Brain microvascular endothelial cell (primary cell): ENCODE data around the gene PLGLB2.
"Not testable (repeated sequence)": the region's sequence is repeated elsewhere in the genome, so short reads cannot be mapped to it uniquely, and the experiment has no call there.

ENCODE experiments used
- DNase-seq: peaks from one replicate; pipeline ENCODE4 v3.0.0-alpha.2; 2020
- H3K27ac ChIP-seq: fragments of 250-450 bp; sonication (Bioruptor Pico); 2 replicates; pipeline ENCODE4 v1.5.1; 2020; ENCODE audit warnings: mild to moderate bottlenecking, moderate library complexity
- H3K27me3 ChIP-seq: fragments of 250-450 bp; sonication (Bioruptor Pico); replicated peaks from 2 replicates; pipeline ENCODE4 v1.5.1; 2020; ENCODE audit warnings: mild to moderate bottlenecking
- H3K36me3 ChIP-seq: fragments of 250-450 bp; sonication (Bioruptor Pico); replicated peaks from 2 replicates; pipeline ENCODE4 v1.5.1; 2020; ENCODE audit warnings: mild to moderate bottlenecking
- H3K4me3 ChIP-seq: 2 replicates; pipeline ENCODE4 v1.5.1; 2011; ENCODE audit warnings: low read depth, mild to moderate bottlenecking, control low read depth, low read length, moderate library complexity
- in situ Hi-C: cut with HindIII; loops from 2 replicates; pipeline ENCODE4 v1.10.0; 2017; ENCODE audit warnings: low sequenced_read_pairs, low pct_ligation_motif_present

PLGLB2 gene

GRCh38 chr2:87747791-87748190, at the start of gene PLGLB2:
Gene PLGLB2 (plus strand): TSS chr2:87748087. CDS start chr2:87748154, 67 bp downstream.
- H3K27ac ChIP-seq, H3K4me3 ChIP-seq, H3K27me3 ChIP-seq, DNase-seq, in situ Hi-C loops, H3K36me3 ChIP-seq: not testable (repeated sequence)

DNA sequence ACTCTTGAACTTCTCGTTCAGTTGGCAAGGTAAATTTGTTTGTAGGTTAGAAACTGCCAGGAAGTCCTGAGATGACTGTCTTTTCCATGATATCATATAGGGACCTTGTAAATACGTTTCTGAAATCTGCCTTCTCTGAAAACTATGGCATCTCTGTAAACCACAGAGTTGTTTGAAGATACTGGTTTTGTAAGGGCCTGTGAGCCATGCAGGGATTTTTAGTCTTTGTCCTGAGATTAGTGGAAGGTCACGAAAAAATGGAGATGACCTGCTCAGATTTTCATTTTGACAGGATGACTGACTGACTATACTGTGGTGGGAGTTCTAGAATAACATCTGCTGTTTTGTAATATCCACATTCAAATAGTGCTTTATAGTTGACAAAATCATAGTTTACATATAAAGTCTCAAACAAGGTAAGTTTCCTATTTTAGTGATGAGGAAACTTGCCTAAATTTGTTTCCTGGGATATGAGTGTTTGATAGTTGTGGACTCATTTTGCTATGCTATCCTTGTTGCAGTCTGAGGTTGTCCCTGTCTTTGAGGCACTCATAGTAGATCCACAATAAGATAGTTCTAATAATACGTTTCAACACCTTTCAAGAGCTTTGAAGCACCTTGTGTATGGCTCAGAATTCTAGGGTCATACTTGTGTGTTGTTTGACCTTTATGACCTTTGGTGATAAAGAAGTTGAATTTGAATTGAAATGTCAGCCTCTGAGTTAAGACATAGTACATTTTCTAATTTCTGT, 43.1 kb upstream of the PLGLB2 start:
- DNase-seq, H3K4me3 ChIP-seq, H3K27ac ChIP-seq, H3K36me3 ChIP-seq, H3K27me3 ChIP-seq, in situ Hi-C loops: not testable (repeated sequence)

- DNase-seq, H3K4me3 ChIP-seq, H3K36me3 ChIP-seq, in situ Hi-C loops, H3K27me3 ChIP-seq, H3K27ac ChIP-seq: not testable (repeated sequence)
These were observed 39.5 kb upstream of the PLGLB2 start for GRCh38 chr2:87708368-87708767.

GRCh38 chr2:87727940-87728599, 19.8 kb upstream of the PLGLB2 start:
- H3K27ac ChIP-seq, in situ Hi-C loops, H3K4me3 ChIP-seq, H3K27me3 ChIP-seq, DNase-seq, H3K36me3 ChIP-seq: not testable (repeated sequence)

DNA sequence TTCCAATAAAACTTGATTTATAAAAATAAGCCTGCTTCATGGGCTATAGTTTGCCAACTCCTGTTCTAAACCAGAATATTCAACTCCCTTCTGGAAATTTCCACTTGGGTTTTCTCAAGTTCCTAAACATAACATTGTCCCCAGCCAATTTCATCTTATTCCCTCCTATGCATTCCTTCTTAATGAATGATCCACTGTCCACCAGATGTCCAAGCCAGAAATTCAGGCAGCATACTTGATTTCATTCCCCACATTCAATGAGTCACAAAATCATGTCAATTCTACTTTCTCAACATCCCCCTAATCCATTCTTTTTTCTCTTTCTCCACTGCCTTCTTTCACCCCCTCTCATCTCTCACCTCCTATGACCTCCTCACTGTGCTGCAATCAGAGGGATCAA, 7.0 kb upstream of the PLGLB2 start:
- H3K27me3 ChIP-seq, in situ Hi-C loops, H3K36me3 ChIP-seq, H3K4me3 ChIP-seq, H3K27ac ChIP-seq, DNase-seq: not testable (repeated sequence)

- H3K36me3 ChIP-seq, in situ Hi-C loops, DNase-seq, H3K4me3 ChIP-seq, H3K27ac ChIP-seq, H3K27me3 ChIP-seq: not testable (repeated sequence)
These were observed 5.3 kb upstream of the PLGLB2 start for GRCh38 chr2:87742393-87743108.

DNA sequence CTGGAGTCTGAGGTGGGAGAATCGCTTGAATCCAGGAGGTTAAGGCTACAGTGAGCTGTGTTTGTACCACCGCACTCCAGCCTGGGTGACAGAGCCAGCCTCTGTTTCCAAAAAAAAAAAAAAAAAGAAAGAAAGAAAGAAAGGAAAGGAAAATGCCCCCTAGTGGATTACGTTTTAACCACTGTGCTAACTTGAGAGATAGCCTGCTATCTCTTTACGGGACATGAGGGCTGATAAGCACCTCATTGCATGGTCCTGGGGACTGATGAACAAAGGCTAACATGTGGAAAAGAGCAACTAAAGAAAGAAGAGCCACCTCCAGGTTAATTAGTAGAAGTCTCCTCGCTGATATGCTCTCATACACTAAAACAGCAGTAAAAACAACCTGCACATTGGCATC, 4.2 kb upstream of the PLGLB2 start:
- in situ Hi-C loops, H3K27me3 ChIP-seq: not testable (repeated sequence)

GRCh38 chr2:87745353-87745951, 2.4 kb upstream of the PLGLB2 start:
- H3K27me3 ChIP-seq, DNase-seq, H3K27ac ChIP-seq, H3K36me3 ChIP-seq, in situ Hi-C loops, H3K4me3 ChIP-seq: not testable (repeated sequence)

More for the DNA sequence above, 4.2 kb upstream of the PLGLB2 start:
- DNase-seq, H3K36me3 ChIP-seq, H3K27ac ChIP-seq, H3K4me3 ChIP-seq: not testable (repeated sequence)

DNA sequence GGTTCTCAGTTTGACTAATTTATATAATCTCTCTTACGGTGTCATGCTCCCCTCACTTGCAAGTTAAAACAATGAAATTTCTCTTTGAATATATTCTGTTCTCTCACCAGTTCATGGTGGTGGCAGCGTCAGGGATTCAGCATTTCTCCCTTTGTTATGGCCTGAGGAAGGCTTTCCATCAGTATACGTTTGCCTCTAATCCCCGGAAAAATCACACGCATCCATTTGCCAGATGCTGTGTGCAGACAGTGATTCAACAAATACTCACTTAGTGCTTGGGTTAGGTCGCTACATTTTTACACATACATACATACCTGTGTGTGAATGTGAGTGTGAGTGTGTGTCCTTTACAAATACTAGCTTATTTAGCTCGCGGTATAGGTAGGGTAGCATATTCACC, 637 bp downstream of the PLGLB2 start:
- in situ Hi-C loops, H3K27ac ChIP-seq, H3K4me3 ChIP-seq, DNase-seq, H3K27me3 ChIP-seq, H3K36me3 ChIP-seq: not testable (repeated sequence)

- H3K36me3 ChIP-seq, H3K27ac ChIP-seq, H3K4me3 ChIP-seq, in situ Hi-C loops, DNase-seq, H3K27me3 ChIP-seq: not testable (repeated sequence)
These were observed 2.7 kb downstream of the PLGLB2 start for GRCh38 chr2:87750560-87750959.

- in situ Hi-C loops, H3K36me3 ChIP-seq, DNase-seq, H3K27ac ChIP-seq, H3K4me3 ChIP-seq, H3K27me3 ChIP-seq: not testable (repeated sequence)
These were observed 6.9 kb downstream of the PLGLB2 start for GRCh38 chr2:87754759-87755158.
